Kidney (tissue), 14 donors: Measurements from ENCODE around the gene RAP2B. TPM values are rescaled to one million over a fixed set of nuclear protein-coding genes. Genes with fewer than 3 reads are reported as not detected.

Experiments used
- DNase-seq, 5 donors: peaks; one replicate each; pipeline ENCODE4 v3.0.0-alpha.2; 2013 to 2020
- FAIRE-seq: peaks from 2 replicates; lab custom pipeline; 2012; peaks lifted over from hg19 to GRCh38; lab: Jason Lieb, UNC
- H3K27ac ChIP-seq, 2 donors: one replicate each; pipeline ENCODE4 v1.7.0; 2013; ENCODE audit warnings: low read depth in 2 of 2, low read length in 2 of 2, inconsistent platforms in 1 of 2
- H3K27me3 ChIP-seq: one replicate; pipeline ENCODE4 v1.7.1; 2013; ENCODE audit warnings: low read length, inconsistent platforms; ENCODE audit not compliant: control insufficient read depth, insufficient read depth
- H3K36me3 ChIP-seq, 3 donors: one replicate each; pipeline versions ENCODE4 v1.7.0 to v1.7.1; 2013; ENCODE audit warnings: low read length in 3 of 3, control low read depth in 1 of 3, inconsistent platforms in 1 of 3; ENCODE audit not compliant: insufficient read depth in 3 of 3, control insufficient read depth in 2 of 3
- H3K4me1 ChIP-seq, 3 donors: one replicate each; pipeline versions ENCODE4 v1.7.0 to v1.7.1; 2013; ENCODE audit warnings: low read length in 3 of 3, inconsistent platforms in 1 of 3, low read depth in 1 of 3; ENCODE audit not compliant: control insufficient read depth in 2 of 3, insufficient read depth in 2 of 3
- H3K4me3 ChIP-seq, 3 donors: one replicate each; pipeline versions ENCODE4 v1.7.0 to v1.8.1; 2013; ENCODE audit warnings: low read length in 3 of 3, control low read depth in 1 of 3, inconsistent platforms in 1 of 3
- H3K9ac ChIP-seq, 3 donors: one replicate each; pipeline versions ENCODE4 v1.7.0 to v1.7.1; 2013; ENCODE audit warnings: low read length in 3 of 3, control low read depth in 1 of 3, inconsistent platforms in 1 of 3
- H3K9me3 ChIP-seq, 3 donors: one replicate each; pipeline versions ENCODE4 v1.7.0 to v1.7.1; 2013; ENCODE audit warnings: low read length in 3 of 3, control low read depth in 1 of 3, inconsistent platforms in 1 of 3; ENCODE audit not compliant: control insufficient read depth in 2 of 3, insufficient read depth in 1 of 3
- CTCF ChIP-seq: IDR thresholded peaks from 3 replicates; pipeline ENCODE4 v1.5.1; 2012; ENCODE audit warnings: mild to moderate bottlenecking, moderate library complexity, borderline replicate concordance; ENCODE audit not compliant: insufficient read depth; ENCODE audit errors: extremely low read depth
- intact Hi-C: fragments of 100-400 bp; cut with DNase I; formaldehyde crosslinking; loops from one replicate; pipeline ENCODE4 v1.11.1; 2022
- polyA plus RNA-seq: library from polyadenylated mRNA; stranded (reverse); fragments of 350-450 nt; fragmentation: Illumina TruSeq; extraction: RNeasy Lipid Tissue Mini Kit (QIAGEN cat#74804); gene quantifications from one replicate; pipeline ENCODE4 v1.2.3, GENCODE V29; 2014; ENCODE audit warnings: low read depth, low replicate concordance; ENCODE audit not compliant: insufficient read depth
- total RNA-seq: library from RNA; stranded (reverse); fragmentation: NEBNext Ultra II Directional; extraction: Animal tissue kit (Norgen Biotek cat#: 25700); gene quantifications from one replicate; pipeline ENCODE4 v1.2.1, GENCODE V29; 2021
- donor health status: control.
- donor health status: control.
- donor health status: control.
- donor health status: control.
- donor health status: control.
- donor health status: DM: yes; HTN: yes; CAD: no.
- donor health status: Normal renal cell carcinoma (clear cell type).

The RAP2B gene
- total and polyA plus RNA-seq, 2 donors from 2014 or later: 2.8 to 17.8 TPM

GRCh38 chr3:153215497-153215896, 53.5 kb downstream of the RAP2B start:
- Histone ChIP-seq H3K4me1 (no peaks in the 10 kb centered on the region), H3K4me3 (no peak overlapping the region), H3K27ac (no peak overlapping the region), H3K27me3 (no peaks in the 10 kb centered on the region), H3K36me3 (no peaks in the 10 kb centered on the region), H3K9me3 (no peaks in the 10 kb centered on the region), H3K9ac (no peak overlapping the region)
- intact Hi-C loops: no loop called here
- FAIRE-seq (no peak), DNase-seq (no peak)
- no peak for TF ChIP-seq CTCF

GRCh38 chr3:153215966-153216365, 53.9 kb downstream of the RAP2B start:
- H3K9ac ChIP-seq: no peak overlapping the region
- H3K36me3 ChIP-seq: no peaks in the 10 kb centered on the region
- H3K4me3 ChIP-seq: no peak overlapping the region
- no peak overlapping the region for H3K27ac ChIP-seq
- intact Hi-C loops: no loop called here
- TF ChIP-seq CTCF: no peak
- DNase-seq (peak in 3 of 5 donors; percentile 31 to 85 (median 61)), FAIRE-seq (no peak)
- no peaks in the 10 kb centered on the region for H3K9me3 ChIP-seq
- no peaks in the 10 kb centered on the region for H3K4me1 ChIP-seq
- H3K27me3 ChIP-seq: no peaks in the 10 kb centered on the region

- no peaks in the 10 kb centered on the region for H3K4me1 ChIP-seq
- no peak for TF ChIP-seq CTCF
- no peak overlapping the region for H3K9ac ChIP-seq
- H3K4me3 ChIP-seq: no peak overlapping the region
- no peaks in the 10 kb centered on the region for H3K9me3 ChIP-seq
- FAIRE-seq (no peak), DNase-seq (no peak)
- H3K36me3 ChIP-seq: no peaks in the 10 kb centered on the region
- H3K27me3 ChIP-seq: no peaks in the 10 kb centered on the region
- H3K27ac ChIP-seq: no peak overlapping the region
- intact Hi-C loops: no loop called here
Observed at GRCh38 chr3:153216928-153217327, 54.9 kb downstream of the RAP2B start.

- FAIRE-seq: no peak
- intact Hi-C loops: no loop called here
Observed at GRCh38 chr3:153219146-153219545, 57.1 kb downstream of the RAP2B start.

More at GRCh38 chr3:153219146-153219545, 57.1 kb downstream of the RAP2B start:
- no peaks in the 10 kb centered on the region for H3K27me3 ChIP-seq
- no peak overlapping the region for H3K4me3 ChIP-seq
- no peak for DNase-seq
- H3K36me3 ChIP-seq: no peaks in the 10 kb centered on the region
- no peaks in the 10 kb centered on the region for H3K9me3 ChIP-seq
- no peak overlapping the region for H3K27ac ChIP-seq
- no peak overlapping the region for H3K9ac ChIP-seq
- TF ChIP-seq CTCF: no peak
- no peaks in the 10 kb centered on the region for H3K4me1 ChIP-seq
